ENCODE measurements around the gene LGALS14.

DNA sequence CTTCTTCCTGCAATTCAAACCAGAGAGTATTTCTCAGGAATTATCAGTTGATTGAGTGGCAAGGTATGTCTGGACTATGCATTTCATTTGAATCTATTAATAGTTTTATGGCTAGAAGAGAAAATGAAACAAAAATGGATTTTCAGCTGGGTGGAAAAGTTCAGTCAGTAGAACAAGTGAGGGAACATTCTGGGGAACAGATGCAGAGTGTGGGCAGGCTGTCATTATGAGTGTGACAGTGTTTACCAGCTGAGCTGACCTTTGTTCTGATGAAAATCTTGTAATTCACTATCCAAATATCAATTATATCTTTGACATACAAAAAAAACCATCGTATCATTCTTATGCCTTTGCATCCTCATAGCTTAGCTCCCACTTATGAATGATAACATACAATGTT is 36.1 kb downstream of the LGALS14 start:
- TF ChIP-seq, protein P1, sequence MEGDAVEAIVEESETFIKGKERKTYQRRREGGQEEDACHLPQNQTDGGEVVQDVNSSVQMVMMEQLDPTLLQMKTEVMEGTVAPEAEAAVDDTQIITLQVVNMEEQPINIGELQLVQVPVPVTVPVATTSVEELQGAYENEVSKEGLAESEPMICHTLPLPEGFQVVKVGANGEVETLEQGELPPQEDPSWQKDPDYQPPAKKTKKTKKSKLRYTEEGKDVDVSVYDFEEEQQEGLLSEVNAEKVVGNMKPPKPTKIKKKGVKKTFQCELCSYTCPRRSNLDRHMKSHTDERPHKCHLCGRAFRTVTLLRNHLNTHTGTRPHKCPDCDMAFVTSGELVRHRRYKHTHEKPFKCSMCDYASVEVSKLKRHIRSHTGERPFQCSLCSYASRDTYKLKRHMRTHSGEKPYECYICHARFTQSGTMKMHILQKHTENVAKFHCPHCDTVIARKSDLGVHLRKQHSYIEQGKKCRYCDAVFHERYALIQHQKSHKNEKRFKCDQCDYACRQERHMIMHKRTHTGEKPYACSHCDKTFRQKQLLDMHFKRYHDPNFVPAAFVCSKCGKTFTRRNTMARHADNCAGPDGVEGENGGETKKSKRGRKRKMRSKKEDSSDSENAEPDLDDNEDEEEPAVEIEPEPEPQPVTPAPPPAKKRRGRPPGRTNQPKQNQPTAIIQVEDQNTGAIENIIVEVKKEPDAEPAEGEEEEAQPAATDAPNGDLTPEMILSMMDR (IDR thresholded peaks at IDR 0.05 in 2 of 3, conservative IDR thresholded peaks at IDR 0.05 in 1 of 3; ENCODE audit: control insufficient read depth in 2 of 3, extremely low read depth in 1 of 3, insufficient read depth in 1 of 3, low read depth in 3 of 3, low read length in 3 of 3), result no peak
- no peak for TF ChIP-seq RFX5 (IDR thresholded peaks at IDR 0.05; ENCODE audit: low read depth, low read length)
- TF ChIP-seq, protein P2, sequence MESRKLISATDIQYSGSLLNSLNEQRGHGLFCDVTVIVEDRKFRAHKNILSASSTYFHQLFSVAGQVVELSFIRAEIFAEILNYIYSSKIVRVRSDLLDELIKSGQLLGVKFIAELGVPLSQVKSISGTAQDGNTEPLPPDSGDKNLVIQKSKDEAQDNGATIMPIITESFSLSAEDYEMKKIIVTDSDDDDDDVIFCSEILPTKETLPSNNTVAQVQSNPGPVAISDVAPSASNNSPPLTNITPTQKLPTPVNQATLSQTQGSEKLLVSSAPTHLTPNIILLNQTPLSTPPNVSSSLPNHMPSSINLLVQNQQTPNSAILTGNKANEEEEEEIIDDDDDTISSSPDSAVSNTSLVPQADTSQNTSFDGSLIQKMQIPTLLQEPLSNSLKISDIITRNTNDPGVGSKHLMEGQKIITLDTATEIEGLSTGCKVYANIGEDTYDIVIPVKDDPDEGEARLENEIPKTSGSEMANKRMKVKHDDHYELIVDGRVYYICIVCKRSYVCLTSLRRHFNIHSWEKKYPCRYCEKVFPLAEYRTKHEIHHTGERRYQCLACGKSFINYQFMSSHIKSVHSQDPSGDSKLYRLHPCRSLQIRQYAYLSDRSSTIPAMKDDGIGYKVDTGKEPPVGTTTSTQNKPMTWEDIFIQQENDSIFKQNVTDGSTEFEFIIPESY (IDR thresholded peaks at IDR 0.05), result no peak
- TF ChIP-seq, protein P3, sequence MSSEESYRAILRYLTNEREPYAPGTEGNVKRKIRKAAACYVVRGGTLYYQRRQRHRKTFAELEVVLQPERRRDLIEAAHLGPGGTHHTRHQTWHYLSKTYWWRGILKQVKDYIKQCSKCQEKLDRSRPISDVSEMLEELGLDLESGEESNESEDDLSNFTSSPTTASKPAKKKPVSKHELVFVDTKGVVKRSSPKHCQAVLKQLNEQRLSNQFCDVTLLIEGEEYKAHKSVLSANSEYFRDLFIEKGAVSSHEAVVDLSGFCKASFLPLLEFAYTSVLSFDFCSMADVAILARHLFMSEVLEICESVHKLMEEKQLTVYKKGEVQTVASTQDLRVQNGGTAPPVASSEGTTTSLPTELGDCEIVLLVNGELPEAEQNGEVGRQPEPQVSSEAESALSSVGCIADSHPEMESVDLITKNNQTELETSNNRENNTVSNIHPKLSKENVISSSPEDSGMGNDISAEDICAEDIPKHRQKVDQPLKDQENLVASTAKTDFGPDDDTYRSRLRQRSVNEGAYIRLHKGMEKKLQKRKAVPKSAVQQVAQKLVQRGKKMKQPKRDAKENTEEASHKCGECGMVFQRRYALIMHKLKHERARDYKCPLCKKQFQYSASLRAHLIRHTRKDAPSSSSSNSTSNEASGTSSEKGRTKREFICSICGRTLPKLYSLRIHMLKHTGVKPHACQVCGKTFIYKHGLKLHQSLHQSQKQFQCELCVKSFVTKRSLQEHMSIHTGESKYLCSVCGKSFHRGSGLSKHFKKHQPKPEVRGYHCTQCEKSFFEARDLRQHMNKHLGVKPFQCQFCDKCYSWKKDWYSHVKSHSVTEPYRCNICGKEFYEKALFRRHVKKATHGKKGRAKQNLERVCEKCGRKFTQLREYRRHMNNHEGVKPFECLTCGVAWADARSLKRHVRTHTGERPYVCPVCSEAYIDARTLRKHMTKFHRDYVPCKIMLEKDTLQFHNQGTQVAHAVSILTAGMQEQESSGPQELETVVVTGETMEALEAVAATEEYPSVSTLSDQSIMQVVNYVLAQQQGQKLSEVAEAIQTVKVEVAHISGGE (CRISPR knock-in tag; IDR thresholded peaks at IDR 0.05), result no peak
- TF ChIP-seq NFXL1 (IDR thresholded peaks at IDR 0.05; ENCODE audit: borderline replicate concordance), result no peak
- TF ChIP-seq MAX (IDR thresholded peaks at IDR 0.05; ENCODE audit: low read depth, low read length), result no peak
- TF ChIP-seq EZH2 (IDR thresholded peaks at IDR 0.05; ENCODE audit: borderline replicate concordance, control insufficient read depth, low read depth, low read length), result no peak
- no peak for TF ChIP-seq NRF1 (conservative IDR thresholded peaks at IDR 0.05; ENCODE audit: low read depth, low read length)
- no peak for TF ChIP-seq NR2C2 (IDR thresholded peaks at IDR 0.05; ENCODE audit: borderline replicate concordance, control insufficient read depth, insufficient read length, low read depth)
- no peak for TF ChIP-seq ETV6 (conservative IDR thresholded peaks at IDR 0.05 in 1 of 2, IDR thresholded peaks at IDR 0.05 in 1 of 2; ENCODE audit: borderline replicate concordance in 1 of 2, low read depth in 1 of 2)
- no peak for TF ChIP-seq POLR2AphosphoS5 (IDR thresholded peaks at IDR 0.05; ENCODE audit: low read length)
- TF ChIP-seq, protein P4, sequence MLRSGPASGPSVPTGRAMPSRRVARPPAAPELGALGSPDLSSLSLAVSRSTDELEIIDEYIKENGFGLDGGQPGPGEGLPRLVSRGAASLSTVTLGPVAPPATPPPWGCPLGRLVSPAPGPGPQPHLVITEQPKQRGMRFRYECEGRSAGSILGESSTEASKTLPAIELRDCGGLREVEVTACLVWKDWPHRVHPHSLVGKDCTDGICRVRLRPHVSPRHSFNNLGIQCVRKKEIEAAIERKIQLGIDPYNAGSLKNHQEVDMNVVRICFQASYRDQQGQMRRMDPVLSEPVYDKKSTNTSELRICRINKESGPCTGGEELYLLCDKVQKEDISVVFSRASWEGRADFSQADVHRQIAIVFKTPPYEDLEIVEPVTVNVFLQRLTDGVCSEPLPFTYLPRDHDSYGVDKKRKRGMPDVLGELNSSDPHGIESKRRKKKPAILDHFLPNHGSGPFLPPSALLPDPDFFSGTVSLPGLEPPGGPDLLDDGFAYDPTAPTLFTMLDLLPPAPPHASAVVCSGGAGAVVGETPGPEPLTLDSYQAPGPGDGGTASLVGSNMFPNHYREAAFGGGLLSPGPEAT (IDR thresholded peaks at IDR 0.05; ENCODE audit: low read depth), result no peak
- TF ChIP-seq BACH1 (IDR thresholded peaks at IDR 0.05; ENCODE audit: borderline replicate concordance), result no peak
- TF ChIP-seq, protein P5, sequence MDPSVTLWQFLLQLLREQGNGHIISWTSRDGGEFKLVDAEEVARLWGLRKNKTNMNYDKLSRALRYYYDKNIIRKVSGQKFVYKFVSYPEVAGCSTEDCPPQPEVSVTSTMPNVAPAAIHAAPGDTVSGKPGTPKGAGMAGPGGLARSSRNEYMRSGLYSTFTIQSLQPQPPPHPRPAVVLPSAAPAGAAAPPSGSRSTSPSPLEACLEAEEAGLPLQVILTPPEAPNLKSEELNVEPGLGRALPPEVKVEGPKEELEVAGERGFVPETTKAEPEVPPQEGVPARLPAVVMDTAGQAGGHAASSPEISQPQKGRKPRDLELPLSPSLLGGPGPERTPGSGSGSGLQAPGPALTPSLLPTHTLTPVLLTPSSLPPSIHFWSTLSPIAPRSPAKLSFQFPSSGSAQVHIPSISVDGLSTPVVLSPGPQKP (IDR thresholded peaks at IDR 0.05; ENCODE audit: low read depth, low read length), result no peak

Data from GM12878 (cell line).